ENCODE measurements around the gene MXRA7. TPM values are rescaled to one million over a fixed set of nuclear protein-coding genes. Genes with fewer than 3 reads are reported as not detected.

Gene MXRA7
- total RNA-seq, 4 donors from 2014 or later = 124 to 243 (median 165) TPM

GRCh38 chr17:76707985-76708807, 2.6 kb downstream of the MXRA7 start:
- no peak for TF ChIP-seq CTCF (IDR thresholded peaks at IDR 0.05; ENCODE audit: low read depth)

GRCh38 chr17:76706817-76707216, 3.9 kb downstream of the MXRA7 start:
- no peak for TF ChIP-seq CTCF (IDR thresholded peaks at IDR 0.05; ENCODE audit: low read depth)

- no peak for TF ChIP-seq CTCF (IDR thresholded peaks at IDR 0.05; ENCODE audit: low read depth)
Measured at GRCh38 chr17:76704805-76705204, 6.0 kb downstream of the MXRA7 start.

- no peak for TF ChIP-seq CTCF (IDR thresholded peaks at IDR 0.05; ENCODE audit: low read depth)
Measured at GRCh38 chr17:76702941-76703637, 7.7 kb downstream of the MXRA7 start.

- no peak for TF ChIP-seq CTCF (IDR thresholded peaks at IDR 0.05; ENCODE audit: low read depth)
Measured at GRCh38 chr17:76702076-76702475, 8.7 kb downstream of the MXRA7 start.

- no peak for TF ChIP-seq CTCF (IDR thresholded peaks at IDR 0.05; ENCODE audit: low read depth)
Measured at GRCh38 chr17:76701471-76701967, 9.2 kb downstream of the MXRA7 start.

Measured in subcutaneous adipose tissue (tissue), 4 donors.